IPS DF 6.9 (cell line): ENCODE data around the gene MRPS26.
"Not testable (repeated sequence)": the region's sequence is repeated elsewhere in the genome, so short reads cannot be mapped to it uniquely, and the experiment has no call there.

Experiments used
- DNase-seq: peaks from one replicate; pipeline ENCODE4 v3.0.0-alpha.2; 2013; ENCODE audit warnings: low read depth, low spot score
- H3K27ac ChIP-seq: one replicate; pipeline ENCODE4 v1.5.1; 2013; ENCODE audit warnings: low read length, control low read depth
- H3K27me3 ChIP-seq: 2 replicates; pipeline ENCODE4 v1.6.1; 2013; ENCODE audit warnings: mild to moderate bottlenecking, low read length; ENCODE audit not compliant: control insufficient read depth, insufficient read depth
- H3K36me3 ChIP-seq: 2 replicates; pipeline ENCODE4 v1.6.1; 2013; ENCODE audit warnings: low read length; ENCODE audit not compliant: control insufficient read depth, insufficient read depth
- H3K4me1 ChIP-seq: 2 replicates; pipeline ENCODE4 v1.6.1; 2013; ENCODE audit warnings: low read length; ENCODE audit not compliant: control insufficient read depth, insufficient read depth
- H3K4me3 ChIP-seq: 2 replicates; pipeline ENCODE4 v1.5.1; 2013; ENCODE audit warnings: mild to moderate bottlenecking, low read length
- H3K9me3 ChIP-seq: 2 replicates; pipeline ENCODE4 v1.6.1; 2013; ENCODE audit warnings: low read length, inconsistent platforms; ENCODE audit not compliant: control insufficient read depth, insufficient read depth
- WGBS: extraction: QIAGEN DNeasy Blood & Tissue Kit; methylation state at CpG from one replicate; pipeline ENCODE4 v1.1.7; 2013; ENCODE audit warnings: mixed read lengths, missing lambda C conversion rate; ENCODE audit not compliant: insufficient read length, insufficient coverage; 5-methylcytosine and 5-hydroxymethylcytosine counted together

MRPS26 gene

DNA sequence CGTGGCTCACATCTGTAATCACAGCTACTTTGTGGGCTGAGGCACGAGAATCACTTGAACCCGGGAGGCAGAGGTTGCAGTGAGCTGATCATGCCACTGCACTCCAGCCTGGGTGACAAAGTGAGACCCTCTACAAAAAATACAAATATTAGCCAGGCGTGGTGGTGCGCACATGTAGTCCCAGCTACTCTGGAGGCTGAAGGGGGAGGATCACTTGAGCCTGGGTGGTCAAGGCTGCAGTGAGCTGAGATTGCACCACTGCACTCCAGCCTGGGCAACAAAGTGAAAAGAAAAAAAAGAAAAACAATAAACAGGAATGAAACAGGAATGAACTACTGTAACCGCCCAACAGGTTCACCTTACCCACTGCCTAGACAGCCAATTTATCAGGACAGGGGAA lies 18.3 kb downstream of the MRPS26 start:
- not testable (repeated sequence) for H3K36me3 ChIP-seq, H3K27ac ChIP-seq, DNase-seq, H3K4me1 ChIP-seq, H3K4me3 ChIP-seq, H3K27me3 ChIP-seq, H3K9me3 ChIP-seq
- no CpG with 5 or more reads among the region's 6 CpGs for WGBS

DNA sequence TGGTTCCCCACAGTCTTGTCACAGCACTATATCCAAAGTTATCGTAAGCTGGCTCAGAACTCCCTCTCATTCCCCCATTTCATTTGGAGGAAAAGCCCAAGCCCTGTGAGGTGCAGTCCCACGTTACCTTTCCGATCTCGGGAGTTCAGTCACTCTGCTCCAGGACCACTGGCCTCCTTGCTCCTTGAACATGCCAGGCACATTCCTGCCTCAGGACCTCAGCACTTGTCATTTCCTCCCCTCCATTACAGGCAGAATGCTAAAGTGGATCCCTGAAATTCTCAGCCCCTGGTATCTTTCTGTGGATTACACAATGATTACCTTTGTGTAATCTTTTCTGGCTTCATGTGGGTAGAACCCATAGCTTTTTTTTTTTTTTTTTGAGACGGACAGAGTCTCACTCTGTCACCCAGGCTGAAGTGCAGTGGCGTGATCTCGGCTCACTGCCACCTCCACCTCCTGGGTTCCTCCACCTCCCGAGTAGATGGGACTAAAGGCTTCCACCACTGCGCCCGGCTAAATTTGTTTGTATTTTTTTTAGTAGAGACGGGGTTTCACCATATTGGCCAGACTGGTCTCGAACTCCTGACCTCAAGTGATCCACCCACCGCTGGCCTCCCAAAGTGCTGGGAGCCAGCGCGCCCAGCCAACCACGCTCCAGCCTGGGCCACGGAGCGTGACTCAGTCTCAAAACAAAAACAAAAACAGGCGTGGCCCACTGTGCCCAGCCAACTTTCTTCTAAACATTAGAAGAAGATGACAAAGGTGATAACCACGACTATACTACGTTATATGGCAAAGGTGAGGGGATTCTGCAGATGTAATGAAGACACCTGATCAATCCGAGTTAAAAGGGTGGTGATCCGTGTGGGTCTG lies 21.5 kb downstream of the MRPS26 start:
- peaks cover 4% of the 10 kb centered on the region; the same call in 1 of the 2 replicates for H3K36me3 ChIP-seq
- no CpG with 5 or more reads among the region's 23 CpGs for WGBS
- H3K4me3 ChIP-seq, result no peak overlapping the region
- peaks cover 7% of the 10 kb centered on the region for H3K27me3 ChIP-seq
- no peak overlapping the region for H3K27ac ChIP-seq
- H3K9me3 ChIP-seq, result no peaks in the 10 kb centered on the region
- DNase-seq, result no peak
- peaks cover 3% of the 10 kb centered on the region for H3K4me1 ChIP-seq

DNA sequence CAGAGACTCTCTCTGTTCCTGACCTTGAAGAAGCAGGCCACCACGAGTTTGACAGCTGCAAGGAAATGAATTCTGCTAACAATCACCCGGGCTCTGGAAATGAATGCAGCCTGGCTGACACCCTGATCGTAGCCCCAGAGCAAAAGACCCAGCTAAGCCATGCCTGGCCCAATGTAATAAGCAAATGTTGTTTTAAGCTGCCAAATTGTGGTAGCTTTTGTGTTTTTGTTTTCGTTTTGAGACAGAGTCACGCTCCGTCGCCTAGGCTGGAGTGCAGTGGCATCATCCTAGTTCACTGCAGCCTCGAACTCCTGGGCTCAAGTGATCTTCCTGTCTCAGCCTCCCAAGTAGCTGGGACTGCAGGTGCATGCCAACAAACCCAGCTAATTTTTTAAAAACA lies 22.2 kb downstream of the MRPS26 start:
- Histone ChIP-seq H3K27me3 (peaks cover 13% of the 10 kb centered on the region), H3K36me3 (peaks cover 4% of the 10 kb centered on the region; the same call in 1 of the 2 replicates), H3K4me3 (no peak overlapping the region), H3K27ac (no peak overlapping the region), H3K4me1 (peaks cover 3% of the 10 kb centered on the region), H3K9me3 (no peaks in the 10 kb centered on the region)
- DNase-seq, result no peak
- WGBS, result no CpG with 5 or more reads among the region's 8 CpGs

DNA sequence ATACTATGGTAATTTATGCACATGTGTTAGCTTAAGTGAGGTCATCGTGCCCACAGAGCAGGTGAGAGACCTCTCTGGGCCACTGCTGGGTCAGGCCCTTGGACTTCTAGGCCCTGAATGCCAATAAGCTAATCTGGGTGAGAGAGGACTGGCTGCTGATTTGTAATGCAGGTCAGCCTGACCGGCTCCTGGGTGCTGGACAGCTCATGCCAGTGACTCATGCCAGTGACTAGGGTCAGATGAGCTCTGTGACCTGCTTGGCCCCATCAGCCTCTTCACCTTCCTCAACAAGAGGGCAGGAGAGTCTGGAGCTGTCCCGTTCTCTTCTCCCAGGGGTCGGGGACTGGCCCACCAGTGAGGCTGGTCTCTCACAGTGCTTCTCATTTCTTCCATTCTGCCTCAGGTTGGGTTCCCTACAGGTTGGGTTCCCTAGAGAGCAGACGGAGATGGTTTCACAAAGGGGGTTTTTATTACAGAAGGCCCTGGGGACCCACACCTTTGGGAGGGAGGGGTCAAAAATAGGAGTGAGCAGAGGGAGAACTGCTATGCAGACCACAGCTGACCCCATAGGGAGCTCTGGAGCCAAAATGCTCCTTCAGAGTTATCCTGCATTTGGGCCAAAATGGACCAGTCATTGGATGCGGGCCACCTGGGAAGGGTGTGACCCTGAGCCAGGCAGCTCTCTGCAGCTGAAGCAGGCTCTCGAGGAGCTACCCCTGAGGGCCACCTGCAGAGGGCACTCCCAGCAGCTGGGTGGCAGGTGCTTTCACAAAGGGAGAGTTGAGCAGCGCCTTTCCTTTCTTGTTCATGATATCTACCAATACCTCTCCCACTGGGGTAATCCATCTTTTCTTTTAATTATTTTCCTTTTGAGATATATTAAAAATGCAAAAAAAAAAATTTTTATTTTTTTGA lies 23.4 kb downstream of the MRPS26 start:
- no CpG with 5 or more reads among the region's 8 CpGs for WGBS
- Histone ChIP-seq H3K27me3 (peaks cover 13% of the 10 kb centered on the region), H3K27ac (no peak overlapping the region), H3K9me3 (no peaks in the 10 kb centered on the region), H3K4me1 (peaks cover 3% of the 10 kb centered on the region), H3K36me3 (peaks cover 4% of the 10 kb centered on the region; the same call in 1 of the 2 replicates), H3K4me3 (no peak overlapping the region)
- no peak for DNase-seq

DNA sequence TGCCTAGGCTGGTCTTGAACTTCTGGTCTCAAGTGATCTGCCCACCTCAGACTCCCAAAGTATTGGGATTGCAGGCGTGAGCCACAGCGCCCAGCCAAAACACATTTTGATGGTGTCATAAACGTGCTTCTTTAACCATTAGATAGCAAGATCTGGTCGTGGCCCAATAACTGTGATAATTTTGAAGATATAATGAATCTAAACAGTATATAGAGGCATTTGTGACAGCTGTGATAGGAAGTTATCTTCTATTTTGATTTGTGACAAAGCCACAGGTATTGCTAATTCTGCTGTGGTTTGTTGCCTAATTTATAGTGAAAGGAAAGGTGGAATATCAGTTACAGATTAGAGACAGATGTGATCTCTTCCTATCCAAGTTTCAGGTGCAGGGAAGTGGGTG lies 24.9 kb downstream of the MRPS26 start:
- Histone ChIP-seq H3K27ac (no peak overlapping the region), H3K36me3 (peaks cover 4% of the 10 kb centered on the region; the same call in 1 of the 2 replicates), H3K4me1 (peaks cover 3% of the 10 kb centered on the region), H3K4me3 (no peak overlapping the region), H3K27me3 (peaks cover 13% of the 10 kb centered on the region), H3K9me3 (no peaks in the 10 kb centered on the region)
- no peak for DNase-seq
- WGBS, result no CpG with 5 or more reads among the region's 4 CpGs

DNA sequence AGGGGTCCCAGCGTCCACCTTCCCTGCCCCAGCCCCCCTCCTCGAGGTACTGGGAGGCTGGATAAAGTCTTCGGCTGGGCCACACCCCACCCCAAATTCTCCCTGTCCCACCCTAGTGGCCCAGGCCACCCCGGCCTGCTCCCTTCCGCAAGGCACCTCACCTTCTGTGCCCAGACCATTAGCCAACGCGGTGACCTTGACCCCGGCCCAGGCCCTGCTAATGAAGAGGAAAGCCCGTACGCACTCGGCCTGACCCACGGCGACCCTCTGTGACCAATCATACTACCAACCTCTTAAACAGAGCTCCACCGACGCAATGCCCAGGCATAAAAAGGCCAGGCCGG lies 25.4 kb downstream of the MRPS26 start:
- no peak for DNase-seq
- Histone ChIP-seq H3K4me3 (peak overlapping the region; percentile 38; the same call in 1 of the 2 replicates), H3K27ac (no peak overlapping the region)

DNA sequence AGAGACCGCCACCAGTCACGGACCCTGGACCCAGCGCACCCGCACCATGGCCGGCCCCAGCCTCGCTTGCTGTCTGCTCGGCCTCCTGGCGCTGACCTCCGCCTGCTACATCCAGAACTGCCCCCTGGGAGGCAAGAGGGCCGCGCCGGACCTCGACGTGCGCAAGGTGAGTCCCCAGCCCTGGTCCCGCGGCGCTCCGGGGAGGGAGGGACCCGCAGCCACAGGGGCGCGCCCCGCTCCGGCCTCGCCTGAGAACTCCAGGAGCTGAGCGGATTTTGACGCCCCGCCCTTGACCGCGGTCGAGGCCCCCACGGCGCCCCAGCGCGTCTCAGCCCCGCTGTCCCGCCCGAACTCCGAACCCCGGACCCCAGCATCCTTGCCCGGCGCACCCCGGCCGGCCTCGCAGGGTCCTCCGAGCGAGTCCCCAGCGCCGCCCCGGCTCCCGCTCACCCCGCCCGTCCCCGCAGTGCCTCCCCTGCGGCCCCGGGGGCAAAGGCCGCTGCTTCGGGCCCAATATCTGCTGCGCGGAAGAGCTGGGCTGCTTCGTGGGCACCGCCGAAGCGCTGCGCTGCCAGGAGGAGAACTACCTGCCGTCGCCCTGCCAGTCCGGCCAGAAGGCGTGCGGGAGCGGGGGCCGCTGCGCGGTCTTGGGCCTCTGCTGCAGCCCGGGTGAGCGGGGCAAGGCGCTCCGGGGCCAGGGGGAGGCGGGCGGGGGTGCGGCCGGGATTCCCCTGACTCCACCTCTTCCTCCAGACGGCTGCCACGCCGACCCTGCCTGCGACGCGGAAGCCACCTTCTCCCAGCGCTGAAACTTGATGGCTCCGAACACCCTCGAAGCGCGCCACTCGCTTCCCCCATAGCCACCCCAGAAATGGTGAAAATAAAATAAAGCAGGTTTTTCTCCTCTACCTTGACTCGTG lies 26.0 kb downstream of the MRPS26 start, which contains the start of gene OXT:
OXT (plus strand) TSS at position 11 of the 920 bp plus-strand sequence; CDS start at position 47, 36 bp downstream.
- Histone ChIP-seq H3K9me3 (no peaks in the 10 kb centered on the region), H3K27me3 (peaks cover 13% of the 10 kb centered on the region), H3K4me3 (peak within 1 kb of the TSS; percentile 38), H3K4me1 (peaks cover 3% of the 10 kb centered on the region), H3K36me3 (peaks cover 4% of the 10 kb centered on the region; the same call in 1 of the 2 replicates), H3K27ac (no peak within 1 kb of the TSS)
- DNase-seq, result no peak
- WGBS, result no CpG with 5 or more reads among the region's 95 CpGs

More for the DNA sequence above, 25.4 kb downstream of the MRPS26 start:
- Histone ChIP-seq H3K27me3 (peaks cover 13% of the 10 kb centered on the region), H3K4me1 (peaks cover 3% of the 10 kb centered on the region), H3K36me3 (peaks cover 4% of the 10 kb centered on the region; the same call in 1 of the 2 replicates), H3K9me3 (no peaks in the 10 kb centered on the region)
- WGBS, result no CpG with 5 or more reads among the region's 16 CpGs

DNA sequence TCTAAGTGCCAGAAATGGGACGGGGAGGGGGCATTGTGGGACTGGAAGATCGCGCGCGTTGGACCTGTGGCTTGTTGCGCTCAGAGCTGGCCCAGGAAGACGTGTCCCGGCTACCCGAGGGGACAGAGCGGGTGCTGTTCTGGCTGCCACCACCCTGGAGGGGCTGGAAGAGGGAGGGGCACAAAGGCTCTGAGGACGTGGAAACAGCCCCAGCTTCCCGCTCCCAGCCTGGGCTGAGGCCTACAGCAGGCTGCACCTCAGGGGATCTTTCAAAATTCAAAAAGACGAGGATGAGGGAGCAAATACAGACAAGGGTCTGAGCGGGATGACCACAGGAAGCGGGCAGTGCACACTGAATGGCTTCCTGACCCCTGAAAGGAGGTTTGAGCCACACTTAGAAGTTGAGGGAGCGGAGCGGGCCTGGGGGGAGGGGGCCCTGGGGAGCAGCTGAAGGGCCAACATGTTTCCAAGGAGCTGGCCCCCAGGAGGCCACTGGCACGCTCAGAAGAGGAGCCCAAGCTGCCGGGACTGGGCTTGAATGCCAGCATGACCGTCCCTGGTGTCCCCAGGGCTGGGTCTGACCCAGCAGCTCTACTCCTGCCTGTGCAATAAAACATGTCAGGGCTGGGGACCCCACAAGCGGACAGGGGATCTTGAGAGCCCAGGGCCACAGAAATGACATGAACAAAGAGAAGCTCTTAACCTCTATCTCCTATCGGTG lies 26.8 kb downstream of the MRPS26 start:
- H3K4me3 ChIP-seq, result no peak overlapping the region
- no peak overlapping the region for H3K27ac ChIP-seq
- no peak for DNase-seq
- H3K36me3 ChIP-seq, result peaks cover 4% of the 10 kb centered on the region; the same call in 1 of the 2 replicates
- peaks cover 13% of the 10 kb centered on the region for H3K27me3 ChIP-seq
- no CpG with 5 or more reads among the region's 22 CpGs for WGBS
- H3K4me1 ChIP-seq, result peaks cover 3% of the 10 kb centered on the region
- H3K9me3 ChIP-seq, result no peaks in the 10 kb centered on the region

DNA sequence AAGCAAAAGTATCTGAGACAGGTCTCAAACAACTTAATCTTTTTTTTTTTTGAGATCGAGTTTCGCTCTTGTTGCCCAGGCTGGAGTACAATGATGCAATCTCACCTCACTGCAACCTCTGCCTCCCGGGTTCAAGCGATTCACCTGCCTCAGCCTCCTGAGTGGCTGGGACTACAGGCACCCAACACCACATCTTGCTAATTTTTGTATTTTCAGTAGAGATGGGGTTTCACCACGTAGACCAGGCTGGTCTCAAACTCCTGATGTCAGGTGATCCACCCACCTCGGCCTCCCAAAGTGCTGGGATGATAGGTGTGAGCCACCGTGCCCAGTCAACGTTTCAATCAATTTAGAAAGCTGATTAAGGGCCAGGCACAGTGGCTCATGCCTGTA lies 27.4 kb downstream of the MRPS26 start:
- not testable (repeated sequence) for H3K4me1 ChIP-seq, H3K9me3 ChIP-seq, H3K36me3 ChIP-seq, DNase-seq, H3K27ac ChIP-seq, H3K4me3 ChIP-seq
- H3K27me3 ChIP-seq, result peaks cover 13% of the 10 kb centered on the region; the same call in 1 of the 2 replicates
- no CpG with 5 or more reads among the region's 8 CpGs for WGBS
